ENCODE measurements around the gene FAHD2A.
"Not testable (repeated sequence)": the region's sequence is repeated elsewhere in the genome, so short reads cannot be mapped to it uniquely, and the experiment has no call there.

FAHD2A gene

GRCh38 chr2:95390272-95390880, 12.1 kb upstream of the FAHD2A start:
- no peak for DNase-seq (ENCODE audit: low read depth in 2 of 2)

GRCh38 chr2:95390881-95391321, 11.6 kb upstream of the FAHD2A start:
- DNase-seq (ENCODE audit: low read depth in 2 of 2) = no peak

- no peak for DNase-seq (ENCODE audit: low read depth in 2 of 2)
Measured at GRCh38 chr2:95391641-95392310, 10.7 kb upstream of the FAHD2A start.

GRCh38 chr2:95392320-95392719, 10.2 kb upstream of the FAHD2A start:
- DNase-seq (ENCODE audit: low read depth in 2 of 2) = no peak

- DNase-seq (ENCODE audit: low read depth in 2 of 2) = no peak
Measured at GRCh38 chr2:95392730-95393455, 9.6 kb upstream of the FAHD2A start.

GRCh38 chr2:95393901-95394300, 8.6 kb upstream of the FAHD2A start:
- no peak for DNase-seq (ENCODE audit: low read depth in 2 of 2)

GRCh38 chr2:95399061-95399460, 3.4 kb upstream of the FAHD2A start:
- no peak for DNase-seq (ENCODE audit: low read depth in 2 of 2)

- no peak for DNase-seq (ENCODE audit: low read depth in 2 of 2)
Measured at GRCh38 chr2:95401480-95401879, 1.0 kb upstream of the FAHD2A start.

GRCh38 chr2:95402004-95402369, 521 bp upstream of the FAHD2A start:
- not testable (repeated sequence) for DNase-seq (ENCODE audit: low read depth in 2 of 2)

GRCh38 chr2:95403204-95403721, 755 bp downstream of the FAHD2A start:
- DNase-seq (ENCODE audit: low read depth in 2 of 2) = peak in 1 of 2 donors; percentile 22

GRCh38 chr2:95403824-95404223, 1.3 kb downstream of the FAHD2A start:
- not testable (repeated sequence) for DNase-seq (ENCODE audit: low read depth in 2 of 2)

- not testable (repeated sequence) for DNase-seq (ENCODE audit: low read depth in 2 of 2)
Measured at GRCh38 chr2:95404676-95405075, 2.2 kb downstream of the FAHD2A start.

GRCh38 chr2:95411239-95411638, 8.7 kb downstream of the FAHD2A start:
- DNase-seq (ENCODE audit: low read depth in 2 of 2) = not testable (repeated sequence)

GRCh38 chr2:95414015-95414594, 11.6 kb downstream of the FAHD2A start:
- peak in 1 of 2 donors; percentile 44 for DNase-seq (ENCODE audit: low read depth in 2 of 2)

- DNase-seq (ENCODE audit: low read depth in 2 of 2) = not testable (repeated sequence)
Measured at GRCh38 chr2:95415138-95415537, 12.6 kb downstream of the FAHD2A start.

- DNase-seq (ENCODE audit: low read depth in 2 of 2) = not testable (repeated sequence)
Measured at GRCh38 chr2:95415561-95415960, 13.1 kb downstream of the FAHD2A start.

- DNase-seq (ENCODE audit: low read depth in 2 of 2) = not testable (repeated sequence)
Measured at GRCh38 chr2:95427196-95427867, 24.8 kb downstream of the FAHD2A start.

GRCh38 chr2:95429748-95430467, 27.4 kb downstream of the FAHD2A start:
- DNase-seq (ENCODE audit: low read depth in 2 of 2) = not testable (repeated sequence)

- DNase-seq (ENCODE audit: low read depth in 2 of 2) = not testable (repeated sequence)
Measured at GRCh38 chr2:95433373-95433772, 30.9 kb downstream of the FAHD2A start.

GRCh38 chr2:95433973-95434372, 31.5 kb downstream of the FAHD2A start:
- DNase-seq (ENCODE audit: low read depth in 2 of 2) = not testable (repeated sequence)
